ENCODE data around the gene SLC35G4. TPM values are rescaled to one million over a fixed set of nuclear protein-coding genes. Genes with fewer than 3 reads are reported as not detected.

SLC35G4 gene
- total RNA-seq, 1 experiment from 2014 or later: not detected

DNA sequence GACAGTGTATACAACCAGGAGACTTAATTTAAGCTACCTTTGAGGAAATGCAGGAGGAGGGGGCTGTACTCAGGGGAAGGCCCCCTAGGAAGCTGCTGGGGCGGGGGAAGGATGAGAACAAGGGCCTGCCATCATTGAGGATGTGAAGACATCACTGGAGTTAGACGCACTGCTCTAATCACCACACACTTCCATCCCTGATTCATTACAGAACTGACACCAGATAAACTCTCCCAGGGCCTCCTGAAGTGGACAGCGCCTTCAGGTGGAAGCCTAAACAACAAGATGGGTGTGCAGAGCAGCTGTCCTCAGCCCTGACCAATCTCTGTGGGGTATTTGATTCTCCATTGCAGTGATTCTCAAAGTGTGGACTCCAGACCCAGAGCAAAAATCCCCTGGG, 30.6 kb upstream of the SLC35G4 start:
- TF ChIP-seq, protein P1, sequence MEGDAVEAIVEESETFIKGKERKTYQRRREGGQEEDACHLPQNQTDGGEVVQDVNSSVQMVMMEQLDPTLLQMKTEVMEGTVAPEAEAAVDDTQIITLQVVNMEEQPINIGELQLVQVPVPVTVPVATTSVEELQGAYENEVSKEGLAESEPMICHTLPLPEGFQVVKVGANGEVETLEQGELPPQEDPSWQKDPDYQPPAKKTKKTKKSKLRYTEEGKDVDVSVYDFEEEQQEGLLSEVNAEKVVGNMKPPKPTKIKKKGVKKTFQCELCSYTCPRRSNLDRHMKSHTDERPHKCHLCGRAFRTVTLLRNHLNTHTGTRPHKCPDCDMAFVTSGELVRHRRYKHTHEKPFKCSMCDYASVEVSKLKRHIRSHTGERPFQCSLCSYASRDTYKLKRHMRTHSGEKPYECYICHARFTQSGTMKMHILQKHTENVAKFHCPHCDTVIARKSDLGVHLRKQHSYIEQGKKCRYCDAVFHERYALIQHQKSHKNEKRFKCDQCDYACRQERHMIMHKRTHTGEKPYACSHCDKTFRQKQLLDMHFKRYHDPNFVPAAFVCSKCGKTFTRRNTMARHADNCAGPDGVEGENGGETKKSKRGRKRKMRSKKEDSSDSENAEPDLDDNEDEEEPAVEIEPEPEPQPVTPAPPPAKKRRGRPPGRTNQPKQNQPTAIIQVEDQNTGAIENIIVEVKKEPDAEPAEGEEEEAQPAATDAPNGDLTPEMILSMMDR (conservative IDR thresholded peaks at IDR 0.05; ENCODE audit: low read depth, low read length): no peak
- TF ChIP-seq EZH2 (IDR thresholded peaks at IDR 0.05; ENCODE audit: borderline replicate concordance, low read depth, low read length, poor library complexity, severe bottlenecking): no peak
- intact Hi-C loops (cut with micrococcal nuclease; ENCODE audit: unreplicated experiment): no loop called here
- Histone ChIP-seq H3K9me3 (ENCODE audit: low read depth, low read length, poor library complexity, severe bottlenecking) (no peaks in the 10 kb centered on the region), H3K27me3 (replicated peaks; ENCODE audit: insufficient read depth, low read depth, low read length, poor library complexity) (peaks cover 27% of the 10 kb centered on the region), H3K36me3 (ENCODE audit: insufficient read depth, low read length, poor library complexity, severe bottlenecking) (no peaks in the 10 kb centered on the region), H3K27ac (ENCODE audit: low read depth, low read length, poor library complexity, severe bottlenecking) (no peak overlapping the region), H3K4me3 (ENCODE audit: low read depth, low read length, poor library complexity, severe bottlenecking) (no peak overlapping the region), H3K4me1 (ENCODE audit: insufficient read depth, low read length, poor library complexity, severe bottlenecking) (no peaks in the 10 kb centered on the region)
- no TSS peak for BruUV-seq (replicated peaks)
- DNase-seq (ENCODE audit: low spot score): no peak
- ChIA-PET POLR2A (ENCODE audit: low non-redundant PET) (no interaction called here), CTCF (no interaction called here)

DNA sequence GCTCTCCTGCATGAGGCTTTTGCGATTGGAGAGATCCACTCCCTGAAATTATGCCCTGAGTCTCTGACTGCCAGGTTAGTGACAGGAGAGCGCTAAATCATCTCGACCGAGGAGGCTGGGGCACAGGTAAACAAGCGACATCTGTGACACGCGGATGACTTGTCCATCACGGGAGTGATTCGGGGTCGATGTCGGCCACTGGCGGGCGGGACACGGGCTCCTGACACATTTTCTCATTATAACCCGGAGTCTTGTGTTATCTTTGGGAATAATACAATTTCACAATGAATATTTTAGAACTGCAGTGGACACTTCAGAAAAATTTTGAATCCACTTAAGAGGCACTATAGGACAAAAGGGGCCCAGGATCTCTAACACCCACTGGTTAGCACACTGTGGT, 29.5 kb upstream of the SLC35G4 start:
- no peak for DNase-seq (ENCODE audit: low spot score)
- POLR2A ChIA-PET (ENCODE audit: low non-redundant PET): no interaction called here
- BruUV-seq (replicated peaks): no TSS peak
- H3K27ac ChIP-seq (ENCODE audit: low read depth, low read length, poor library complexity, severe bottlenecking): no peak overlapping the region
- no peaks in the 10 kb centered on the region for H3K36me3 ChIP-seq (ENCODE audit: insufficient read depth, low read length, poor library complexity, severe bottlenecking)
- intact Hi-C loops (cut with micrococcal nuclease; ENCODE audit: unreplicated experiment): no loop called here
- no peaks in the 10 kb centered on the region for H3K9me3 ChIP-seq (ENCODE audit: low read depth, low read length, poor library complexity, severe bottlenecking)
- peaks cover 19% of the 10 kb centered on the region for H3K27me3 ChIP-seq (replicated peaks; ENCODE audit: insufficient read depth, low read depth, low read length, poor library complexity)
- CTCF ChIA-PET: no interaction called here
- TF ChIP-seq, protein P1 (conservative IDR thresholded peaks at IDR 0.05; ENCODE audit: low read depth, low read length): no peak
- TF ChIP-seq EZH2 (IDR thresholded peaks at IDR 0.05; ENCODE audit: borderline replicate concordance, low read depth, low read length, poor library complexity, severe bottlenecking): no peak
- no peak overlapping the region for H3K4me3 ChIP-seq (ENCODE audit: low read depth, low read length, poor library complexity, severe bottlenecking)
- no peaks in the 10 kb centered on the region for H3K4me1 ChIP-seq (ENCODE audit: insufficient read depth, low read length, poor library complexity, severe bottlenecking)

DNA sequence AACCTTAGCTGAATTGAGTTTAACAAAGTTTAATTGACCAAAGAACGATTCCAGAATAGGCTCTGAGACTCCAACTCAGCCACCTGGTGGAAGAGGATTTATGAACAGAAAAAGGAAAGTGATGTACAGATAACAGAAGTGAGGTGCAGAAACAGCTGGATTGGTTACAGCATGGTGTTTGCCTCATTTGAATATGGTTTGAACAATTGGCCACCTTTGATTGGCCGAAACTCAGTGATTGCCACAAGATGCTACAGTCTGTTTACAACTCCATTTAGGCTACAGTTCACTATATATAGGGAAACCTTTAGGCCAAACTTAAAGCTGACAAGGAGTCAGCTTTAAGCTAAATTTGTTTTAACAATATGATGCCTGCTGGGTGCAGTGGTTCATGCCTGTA, 28.1 kb upstream of the SLC35G4 start:
- intact Hi-C loops (cut with micrococcal nuclease; ENCODE audit: unreplicated experiment): no loop called here
- CTCF ChIA-PET: no interaction called here
- POLR2A ChIA-PET (ENCODE audit: low non-redundant PET): no interaction called here

More for the DNA sequence above, 28.1 kb upstream of the SLC35G4 start:
- Histone ChIP-seq H3K4me3 (ENCODE audit: low read depth, low read length, poor library complexity, severe bottlenecking) (no peak overlapping the region), H3K4me1 (ENCODE audit: insufficient read depth, low read length, poor library complexity, severe bottlenecking) (no peaks in the 10 kb centered on the region), H3K27me3 (replicated peaks; ENCODE audit: insufficient read depth, low read depth, low read length, poor library complexity) (peaks cover 6% of the 10 kb centered on the region), H3K36me3 (ENCODE audit: insufficient read depth, low read length, poor library complexity, severe bottlenecking) (no peaks in the 10 kb centered on the region), H3K27ac (ENCODE audit: low read depth, low read length, poor library complexity, severe bottlenecking) (no peak overlapping the region), H3K9me3 (ENCODE audit: low read depth, low read length, poor library complexity, severe bottlenecking) (no peaks in the 10 kb centered on the region)
- TF ChIP-seq EZH2 (IDR thresholded peaks at IDR 0.05; ENCODE audit: borderline replicate concordance, low read depth, low read length, poor library complexity, severe bottlenecking): no peak
- TF ChIP-seq, protein P1 (conservative IDR thresholded peaks at IDR 0.05; ENCODE audit: low read depth, low read length): no peak
- BruUV-seq (replicated peaks): no TSS peak
- DNase-seq (ENCODE audit: low spot score): no peak
